HG02798 (cell line): Measurements from ENCODE around the gene OPRL1.

Experiments
- ATAC-seq: cut with Tn5 transposase; IDR thresholded peaks from one replicate; pipeline ENCODE4 v1.9.1; 2021; ENCODE audit warnings: mild to moderate bottlenecking; ENCODE audit not compliant: unreplicated experiment, poor library complexity

Gene OPRL1

DNA sequence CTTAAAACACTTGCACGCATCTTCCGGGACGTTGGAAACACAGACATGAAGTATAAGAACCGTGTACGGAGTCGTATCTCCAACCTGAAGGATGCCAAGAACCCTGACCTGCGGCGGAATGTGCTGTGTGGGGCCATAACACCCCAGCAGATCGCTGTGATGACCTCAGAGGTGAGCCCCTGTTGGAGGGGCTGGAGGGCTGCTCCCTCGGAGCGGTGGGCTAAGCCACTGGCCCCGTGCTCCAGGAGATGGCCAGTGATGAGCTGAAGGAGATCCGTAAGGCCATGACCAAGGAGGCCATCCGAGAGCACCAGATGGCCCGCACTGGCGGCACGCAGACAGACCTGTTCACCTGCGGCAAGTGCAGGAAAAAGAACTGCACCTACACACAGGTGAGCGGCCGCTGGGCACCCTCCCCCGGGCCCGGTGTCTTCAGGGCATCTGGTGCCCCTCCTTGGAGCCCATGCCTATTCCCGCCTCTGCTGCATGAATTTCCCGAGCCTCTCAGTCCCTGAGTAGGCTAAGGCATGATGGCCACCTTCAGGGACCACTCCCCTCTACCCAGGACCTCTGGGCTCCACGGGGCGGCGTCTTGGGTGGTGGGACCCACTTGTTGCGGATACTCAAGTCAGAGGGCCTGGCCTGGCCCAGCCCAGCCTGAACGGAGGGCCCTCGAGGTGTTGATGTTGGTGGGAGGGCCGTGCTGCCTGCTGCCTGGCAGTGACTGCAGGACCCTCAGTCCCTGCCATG, 9.5 kb upstream of the OPRL1 start:
- no peak for ATAC-seq

DNA sequence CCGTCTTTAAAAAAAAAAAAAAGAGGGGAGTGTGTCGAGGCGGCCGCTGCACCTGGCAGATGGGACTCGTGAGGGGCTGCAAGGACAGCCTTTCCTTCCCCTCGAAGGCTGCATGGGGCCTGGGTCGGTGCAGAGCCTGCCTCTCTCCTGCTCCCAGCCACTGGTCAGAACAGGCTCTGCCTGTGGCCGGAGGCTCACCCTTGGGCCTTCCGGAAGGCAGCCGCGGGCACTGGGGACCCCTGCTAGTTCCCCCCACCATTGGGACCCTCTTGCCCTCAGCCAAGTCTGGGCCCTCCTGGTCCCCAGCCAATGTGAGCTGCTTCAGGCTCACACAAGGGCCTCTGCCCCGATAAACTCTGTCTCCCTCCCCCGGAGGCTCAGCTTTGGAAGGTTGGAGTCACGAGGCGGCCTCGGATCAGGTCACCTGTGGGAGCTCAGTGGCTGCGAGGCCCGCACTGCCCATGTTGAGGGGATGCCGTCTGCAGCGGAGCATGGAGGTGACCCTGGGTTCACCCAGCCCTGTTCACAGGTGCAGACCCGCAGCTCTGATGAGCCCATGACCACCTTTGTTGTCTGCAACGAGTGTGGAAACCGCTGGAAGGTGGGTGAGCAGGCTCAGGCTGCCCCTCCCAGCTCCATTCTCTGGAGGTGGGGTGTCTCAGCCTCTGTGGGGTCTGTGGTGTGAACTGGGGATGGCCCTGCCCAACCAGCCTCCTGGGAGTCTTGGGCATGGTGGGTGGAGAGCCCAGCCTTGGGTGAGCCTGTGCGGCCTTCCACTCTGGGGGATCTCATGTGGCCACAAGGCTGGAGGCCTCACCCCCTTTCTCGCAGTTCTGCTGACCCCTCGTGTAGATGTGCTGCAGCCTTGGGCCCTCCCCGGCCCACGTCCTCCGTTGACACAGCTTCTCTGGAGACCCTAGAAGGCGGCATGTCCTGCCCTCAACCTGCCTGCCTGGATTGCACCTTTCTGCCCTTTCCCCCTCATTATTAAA, 8.2 kb upstream of the OPRL1 start:
- ATAC-seq = no peak

DNA sequence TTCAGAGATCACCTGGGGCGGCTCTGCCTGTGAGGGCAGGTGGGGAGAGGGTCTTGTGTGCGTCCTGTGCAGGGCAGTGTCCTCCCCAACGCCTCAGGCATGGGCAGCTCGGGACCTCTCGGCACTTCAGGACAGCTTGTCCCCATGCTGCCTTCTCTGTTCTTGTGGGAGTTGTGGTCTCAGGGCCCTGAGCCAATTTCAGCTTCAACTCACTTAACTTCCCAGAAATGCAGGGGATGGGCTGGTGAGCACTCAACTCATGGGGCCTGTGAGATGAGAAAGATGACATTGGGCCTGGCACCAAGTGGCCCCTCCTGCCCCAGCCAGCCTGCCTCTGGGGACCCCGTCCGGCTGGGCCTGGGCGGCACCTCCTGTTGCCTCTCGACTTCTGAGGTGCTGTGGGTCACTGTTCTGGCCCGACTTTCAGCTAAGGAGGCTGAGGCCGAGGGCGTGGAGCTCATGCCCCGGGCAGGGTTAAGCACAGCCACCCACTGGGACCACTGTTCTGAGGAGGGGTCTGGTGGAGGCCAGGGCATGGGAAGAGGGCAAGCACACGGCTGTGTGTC, 7.3 kb upstream of the OPRL1 start:
- ATAC-seq = no peak

DNA sequence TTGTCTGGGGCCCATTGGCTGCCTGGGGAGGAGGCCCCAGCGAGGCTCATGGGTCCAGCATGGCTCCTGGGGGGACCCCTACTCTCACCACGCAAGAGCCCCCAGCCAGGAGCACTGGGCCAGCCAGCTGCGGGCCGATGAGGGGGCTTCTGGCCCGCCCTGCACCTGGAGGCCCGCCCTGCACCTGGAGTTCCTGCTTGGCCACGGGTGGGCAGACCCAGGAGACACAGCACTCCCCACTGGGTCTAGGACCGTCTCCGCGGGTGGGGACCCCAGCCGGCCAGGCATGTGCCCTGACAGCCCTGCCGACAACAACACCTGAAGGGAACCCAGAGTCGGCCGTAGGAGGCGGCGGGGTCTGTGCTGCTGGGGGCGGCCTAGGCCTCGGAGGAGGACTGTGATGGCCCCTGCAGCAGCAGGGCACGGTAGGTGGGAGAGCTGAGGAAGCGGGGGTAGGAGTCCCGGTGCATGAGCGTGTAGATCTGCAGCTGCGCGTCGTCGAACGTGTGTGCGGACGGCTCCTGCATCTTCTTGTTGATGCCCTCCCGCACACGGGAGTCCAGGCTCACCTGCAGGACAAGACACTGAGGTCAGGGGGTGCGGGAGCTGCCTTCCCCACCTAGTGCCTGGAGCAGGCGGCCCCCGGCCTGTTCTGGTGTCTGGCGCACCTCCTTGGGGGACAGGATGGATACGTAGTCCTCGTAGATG, 6.3 kb upstream of the OPRL1 start:
- no peak for ATAC-seq

DNA sequence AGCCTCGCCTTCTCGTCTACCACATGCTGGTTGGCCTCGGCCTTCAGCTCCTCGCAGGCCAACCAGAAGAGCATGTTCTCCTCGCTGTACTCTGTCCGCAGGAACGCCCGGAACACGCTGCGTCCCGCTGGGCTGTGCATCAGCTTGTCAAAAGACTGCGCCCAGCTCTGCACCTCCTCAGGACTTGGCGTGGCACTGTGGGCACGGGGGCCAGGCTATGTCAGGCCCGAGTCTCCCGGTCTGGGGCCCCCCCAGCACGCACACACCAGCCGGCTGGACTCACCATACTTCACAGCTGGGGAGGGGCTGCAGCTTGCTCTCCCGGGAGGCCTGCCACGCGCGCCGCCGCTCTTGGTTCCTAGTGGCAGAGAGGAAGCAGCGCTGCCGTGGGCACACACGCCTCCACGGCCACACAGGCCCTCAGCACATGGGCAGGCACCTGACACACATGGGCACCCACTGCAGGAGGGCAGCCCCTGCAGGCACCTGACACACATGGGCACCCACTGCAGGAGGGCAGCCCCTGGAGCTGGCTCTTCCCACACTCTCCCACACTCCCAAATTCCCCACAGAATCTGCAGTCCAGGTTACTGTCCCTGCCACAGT, 5.6 kb upstream of the OPRL1 start:
- ATAC-seq = no peak

DNA sequence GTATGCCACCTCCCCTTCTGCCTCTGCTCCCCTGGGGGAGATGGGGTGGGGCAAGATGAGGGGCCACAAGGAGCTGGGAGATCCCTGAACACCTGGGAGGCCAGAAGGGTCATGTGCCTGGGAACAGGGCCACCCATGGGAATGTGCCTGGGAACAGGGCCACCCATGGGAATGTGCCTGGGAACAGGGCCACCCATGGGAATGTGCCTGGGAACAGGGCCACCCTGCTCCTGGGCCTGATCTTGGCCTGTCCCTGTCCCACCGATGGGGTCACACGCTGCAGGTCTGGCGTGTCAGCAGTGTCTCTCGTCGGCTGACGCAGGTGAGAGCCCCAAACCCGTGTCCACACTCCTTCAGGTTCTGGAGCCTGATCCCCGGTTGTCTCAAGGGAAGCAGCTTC, 4.9 kb upstream of the OPRL1 start:
- no peak for ATAC-seq

DNA sequence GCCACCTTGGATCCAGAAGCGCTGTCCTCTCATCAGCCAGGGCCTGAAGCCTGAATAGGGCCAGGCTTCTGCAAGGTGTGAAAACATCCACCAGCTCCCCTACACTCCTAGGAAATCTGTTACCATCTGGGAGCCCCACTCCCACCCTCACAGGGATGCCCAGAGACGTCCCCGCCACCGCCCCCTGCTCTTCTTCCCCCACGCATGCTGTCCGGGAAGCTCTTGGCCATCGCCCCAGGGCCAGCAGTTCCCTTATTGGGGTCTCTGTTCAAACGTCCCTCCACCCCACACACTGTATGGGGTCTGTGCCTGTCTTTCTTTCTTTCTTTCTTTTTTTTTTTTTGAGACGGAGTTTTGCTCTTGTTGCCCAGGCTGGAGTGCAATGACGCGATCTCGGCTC, 4.3 kb upstream of the OPRL1 start:
- ATAC-seq = no peak

DNA sequence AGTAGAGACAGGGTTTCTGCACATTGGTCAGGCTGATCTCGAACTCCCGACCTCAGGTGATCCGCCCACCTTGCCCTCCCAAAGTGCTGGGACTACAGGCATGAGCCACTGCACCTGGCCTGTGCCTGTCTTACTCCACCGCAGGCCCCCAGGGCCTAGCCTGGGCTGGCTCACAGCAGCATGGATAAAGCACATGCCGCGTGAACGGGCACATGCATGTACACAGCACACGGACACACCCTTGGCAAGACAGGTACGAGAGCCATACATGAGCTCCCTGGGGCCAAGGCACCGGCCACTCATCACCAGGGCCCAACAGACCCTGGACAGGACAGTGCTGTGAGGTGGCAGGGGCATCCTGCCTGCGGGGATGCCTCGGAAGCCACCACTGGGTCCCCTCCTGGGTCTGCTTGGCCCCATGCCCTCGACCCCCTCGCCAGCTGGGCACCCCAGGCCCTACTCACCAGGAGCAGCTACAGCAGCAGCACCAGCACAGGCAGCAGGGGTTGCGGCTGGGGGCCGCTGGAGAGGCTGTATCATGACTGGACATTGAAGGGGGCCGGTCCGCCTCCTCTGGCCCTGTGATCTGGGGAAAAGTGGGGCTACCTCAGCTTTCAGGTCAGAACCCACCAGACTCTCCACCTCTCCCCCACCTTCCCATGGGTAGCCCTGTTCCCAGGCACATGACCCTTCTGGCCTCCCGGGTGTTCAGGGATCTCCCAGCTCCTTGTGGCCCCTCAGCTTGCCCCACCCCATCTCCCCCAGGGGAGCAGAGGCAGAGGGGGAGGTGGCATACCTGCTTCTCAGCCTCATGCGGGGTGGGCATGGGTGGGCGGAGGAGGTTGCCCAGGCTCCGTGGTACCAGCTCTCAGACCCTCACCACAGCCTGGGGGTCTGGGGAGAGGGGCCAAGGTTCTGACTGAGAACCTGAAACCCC, 3.6 kb upstream of the OPRL1 start:
- no peak for ATAC-seq

DNA sequence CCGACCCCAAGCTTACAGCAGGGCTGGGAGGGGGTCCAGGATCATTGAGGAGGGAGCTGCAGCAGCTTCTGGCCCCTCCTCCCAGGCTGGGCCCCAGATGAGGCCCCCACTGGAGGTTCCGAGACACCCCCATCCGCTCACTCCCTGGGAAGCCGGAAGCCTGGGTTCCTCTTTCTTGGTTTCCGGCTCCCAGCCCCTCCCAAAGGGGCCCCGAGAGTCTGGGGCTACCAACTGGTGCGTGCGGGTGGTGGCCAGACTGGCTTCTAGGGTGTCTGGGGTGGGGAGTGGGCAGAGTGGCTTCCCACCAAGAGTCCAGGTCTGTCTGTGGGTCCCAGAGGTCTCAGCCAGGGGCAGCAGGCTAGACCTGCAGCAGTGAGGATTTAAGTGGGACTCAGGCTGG, 2.8 kb upstream of the OPRL1 start:
- no peak for ATAC-seq

DNA sequence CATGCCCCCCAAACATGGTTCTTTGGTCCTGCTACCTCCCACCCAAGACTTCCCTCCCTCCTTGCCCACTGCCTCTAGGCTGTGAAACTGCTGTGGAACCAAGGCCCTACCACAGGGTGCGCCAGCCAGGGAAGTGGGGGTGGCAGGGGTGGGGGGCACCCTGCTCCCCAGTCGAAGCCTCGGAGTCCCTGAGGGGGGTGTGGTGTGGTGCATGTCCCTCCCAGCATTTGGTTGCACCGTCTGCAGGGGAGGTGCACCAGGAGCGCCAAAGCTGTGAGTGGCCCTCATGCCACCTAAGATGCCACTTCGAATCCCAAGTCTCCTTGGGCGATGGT, 2.4 kb upstream of the OPRL1 start:
- ATAC-seq = no peak

DNA sequence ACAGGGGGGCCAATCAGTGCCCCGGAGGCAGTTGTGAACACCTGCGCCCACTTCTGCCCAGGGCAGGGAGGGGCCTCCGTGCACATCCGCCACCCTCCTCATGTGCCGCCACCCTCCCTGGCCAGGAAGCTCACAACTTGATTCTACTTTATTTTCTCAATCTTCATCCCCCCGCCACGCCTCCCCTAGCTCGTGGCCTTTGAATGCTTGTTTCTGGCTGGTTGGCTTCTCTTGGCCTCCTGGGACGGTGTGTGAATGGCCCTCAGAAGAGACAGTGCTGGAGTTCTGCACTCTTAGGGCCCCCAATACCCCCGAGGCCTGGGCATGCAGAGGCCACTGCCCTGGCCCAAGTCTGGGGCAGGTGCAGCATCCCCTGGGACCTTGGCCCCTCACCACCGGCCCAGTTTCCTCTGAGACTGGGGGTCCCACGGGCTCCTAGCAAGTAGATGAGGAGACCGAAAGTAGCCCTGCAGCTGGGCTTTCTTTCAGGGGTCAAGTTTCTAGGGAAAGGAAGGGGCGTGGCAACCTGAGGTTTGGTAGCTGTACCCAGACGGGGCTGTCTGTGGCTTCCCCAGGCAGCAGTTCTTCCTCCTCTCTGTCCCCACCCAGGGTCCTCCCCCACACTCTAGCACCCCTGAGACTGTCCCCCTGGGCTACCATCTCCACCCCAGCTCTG, 1.9 kb upstream of the OPRL1 start:
- no peak for ATAC-seq

DNA sequence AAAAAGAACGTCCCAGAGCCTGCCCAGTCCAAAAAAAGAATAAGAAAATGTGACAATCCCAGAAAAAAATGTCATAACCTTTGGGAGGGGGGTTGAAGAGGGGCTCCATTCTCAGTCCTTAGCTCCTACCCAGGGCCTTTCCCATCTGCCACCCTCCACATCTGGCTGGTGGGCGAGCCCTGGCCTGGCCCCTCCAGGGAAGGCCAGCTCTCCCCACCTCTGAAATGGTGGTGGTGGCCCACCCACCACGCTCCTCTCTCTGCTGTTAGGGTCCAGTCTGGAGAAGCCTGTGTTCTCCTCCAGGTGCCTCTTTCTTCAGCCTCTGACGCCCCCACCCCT, 979 bp upstream of the OPRL1 start:
- no peak for ATAC-seq

DNA sequence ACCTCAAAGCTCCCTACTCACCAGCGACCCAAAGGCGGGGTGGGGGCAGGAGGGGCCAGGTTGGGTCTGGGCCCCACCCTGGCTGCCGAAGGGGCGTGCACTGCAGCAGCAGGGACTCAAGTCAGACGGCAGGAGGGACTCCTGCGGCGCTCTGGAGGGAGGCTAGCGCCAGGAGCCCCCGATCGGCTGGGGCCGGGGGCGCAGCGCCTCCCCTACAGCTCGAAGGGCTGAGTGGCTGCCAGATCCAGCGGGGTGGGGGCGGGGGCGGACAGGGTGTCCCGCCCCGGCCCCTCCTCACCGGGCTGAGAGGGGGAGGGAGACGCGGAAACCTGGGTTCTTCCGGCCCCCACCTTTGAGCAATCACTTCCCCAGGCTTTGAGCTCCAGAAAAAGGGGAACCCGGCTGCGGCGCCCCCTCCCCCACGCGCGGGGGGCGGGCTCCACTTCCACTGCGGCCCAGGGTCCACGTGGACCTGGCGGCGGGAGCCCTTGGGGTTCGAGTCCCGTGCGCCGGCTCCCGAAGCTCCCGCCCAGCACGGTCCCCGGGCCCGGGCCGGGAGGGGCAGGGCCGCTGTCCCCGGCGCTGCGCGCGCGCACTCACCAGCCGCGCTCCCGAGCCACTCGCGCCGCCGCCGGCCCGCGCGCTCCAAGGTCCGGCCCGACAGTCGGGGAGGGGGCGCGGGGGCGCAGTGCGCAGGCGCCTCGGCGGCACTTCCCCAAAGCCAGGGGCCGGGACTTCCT, 439 bp upstream of the OPRL1 start, which contains the start of gene RGS19:
Gene RGS19, minus strand, starts transcription at position 246 of the 740 bp plus-strand sequence. CDS start 2,632 bp downstream, outside the sequence.
- peak; percentile 57 for ATAC-seq

DNA sequence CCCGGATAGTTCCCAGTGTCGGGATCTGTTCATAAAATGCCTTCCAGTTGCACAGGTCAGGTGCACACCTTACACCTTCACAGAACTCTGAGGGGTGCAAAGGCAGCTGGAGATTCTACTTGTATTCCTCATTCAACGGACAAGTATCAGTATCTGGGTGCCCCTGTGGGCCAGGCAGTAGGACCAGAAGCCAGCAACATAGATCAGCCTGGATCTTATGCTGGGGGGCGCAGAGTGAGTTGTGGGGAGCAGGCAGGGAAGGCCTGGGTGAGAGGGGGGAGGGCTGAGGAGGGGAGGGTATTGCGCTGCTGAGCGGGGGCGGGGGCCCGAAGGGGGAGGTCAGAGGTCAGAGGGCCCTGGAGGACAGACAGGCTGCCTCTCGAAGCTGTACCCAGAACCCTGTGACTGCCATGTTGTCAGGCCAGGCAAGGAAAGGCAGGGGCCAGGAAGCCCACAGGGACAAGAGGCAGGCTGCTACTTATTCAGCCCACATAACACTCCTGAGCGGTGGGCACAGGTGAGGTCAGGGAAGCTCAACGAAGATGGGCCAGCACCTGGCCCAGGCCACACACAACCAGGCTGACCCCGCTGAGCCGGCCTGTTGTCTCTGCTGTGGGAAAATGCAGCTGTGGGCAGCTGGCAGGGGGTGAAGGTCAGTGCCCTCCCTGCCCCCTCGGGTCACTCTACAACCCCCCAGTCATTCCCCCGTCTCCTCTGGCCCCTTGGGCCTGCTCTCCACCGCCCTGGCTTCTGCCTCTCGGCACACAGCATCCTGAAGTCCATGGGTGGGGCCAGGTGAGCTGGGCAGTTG, 1.1 kb downstream of the OPRL1 start:
- no peak for ATAC-seq

DNA sequence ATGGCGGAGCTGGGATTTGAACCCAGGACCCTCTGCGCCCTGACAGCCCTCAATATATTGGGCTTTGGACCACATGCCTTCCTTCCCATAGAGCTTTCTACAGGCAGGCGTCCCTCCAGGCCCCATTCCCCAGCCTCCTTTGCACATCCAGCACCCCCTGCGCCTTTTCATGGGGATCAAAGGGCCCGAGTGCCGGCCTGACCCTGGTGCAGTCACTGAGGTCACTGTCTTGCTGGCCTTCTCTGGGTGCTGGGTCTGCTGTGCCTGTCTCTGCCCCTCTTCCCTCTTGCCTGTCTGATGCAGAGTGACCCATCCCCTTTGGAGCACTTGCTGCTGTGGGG, 1.7 kb downstream of the OPRL1 start:
- ATAC-seq = no peak

DNA sequence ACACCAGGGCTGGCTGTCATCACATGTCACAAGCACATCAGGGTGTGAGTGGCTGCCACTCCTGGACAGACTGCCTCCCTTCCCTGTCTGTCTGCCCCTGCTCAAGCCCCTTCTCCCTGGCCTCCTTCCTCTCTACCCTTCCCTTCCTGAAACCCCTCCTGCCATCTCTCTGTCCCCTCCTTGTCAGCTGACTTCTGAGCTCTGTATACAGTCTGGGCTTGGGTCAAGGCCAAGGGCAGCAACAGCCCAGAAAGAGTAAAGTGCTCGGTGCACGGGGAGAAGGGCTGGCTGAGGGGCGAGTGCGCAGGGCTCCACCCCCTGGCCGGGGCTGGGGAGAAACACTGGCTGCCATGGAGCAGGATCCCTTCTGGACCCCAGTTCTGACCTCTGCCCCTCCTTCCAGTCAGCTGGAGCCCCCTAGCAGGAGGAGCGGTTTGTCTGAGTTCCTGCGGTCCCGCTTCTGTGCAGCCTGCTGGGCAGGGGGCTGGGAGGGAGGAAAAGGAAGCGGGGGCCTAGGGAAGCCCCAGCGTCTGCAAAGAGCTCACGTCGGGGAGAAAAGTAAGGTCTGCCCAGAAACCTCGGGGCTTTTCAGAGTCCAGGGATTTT, 2.3 kb downstream of the OPRL1 start:
- ATAC-seq = no peak

DNA sequence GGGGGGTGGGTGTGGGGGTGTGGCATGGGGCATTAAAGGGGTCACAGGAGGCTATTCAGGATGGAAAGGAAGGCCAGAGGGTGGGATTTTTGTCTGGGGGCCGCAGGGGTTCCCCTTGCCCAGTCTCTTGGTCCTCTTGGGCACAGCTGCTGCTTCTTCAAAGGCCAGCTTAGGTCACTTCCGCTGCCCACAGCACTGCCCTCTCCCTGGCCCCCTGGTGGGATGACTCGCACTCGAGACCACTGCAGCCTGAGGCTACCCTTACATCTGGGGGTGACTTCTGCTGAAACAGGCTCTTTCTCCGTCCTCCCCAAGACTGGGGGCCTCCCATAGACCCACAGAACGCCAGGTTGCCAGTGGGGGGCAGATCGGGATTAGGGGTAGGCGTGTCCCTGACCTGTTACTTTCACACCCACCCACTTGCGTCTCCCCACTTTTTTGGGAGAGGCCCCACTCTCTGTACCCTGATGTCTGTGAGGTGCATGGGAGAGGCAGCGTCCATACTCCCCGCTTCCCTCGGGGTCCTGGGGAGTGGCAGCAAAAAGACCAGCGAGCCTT, 3.0 kb downstream of the OPRL1 start:
- ATAC-seq = no peak
